GM06990 (cell line): ENCODE measurements around the gene ANKS1B.

Source experiments
- DNase-seq: peaks from one replicate; pipeline ENCODE4 v3.0.0-alpha.2; 2011; ENCODE audit not compliant: insufficient read length; ENCODE audit errors: extremely low read depth
- H3K27me3 ChIP-seq: replicated peaks from 2 replicates; pipeline ENCODE4 v1.6.0; 2011; ENCODE audit warnings: low read length; ENCODE audit not compliant: control insufficient read depth, insufficient read depth
- H3K36me3 ChIP-seq: 2 replicates; pipeline ENCODE4 v1.5.1; 2011; ENCODE audit warnings: low read length; ENCODE audit not compliant: control insufficient read depth, insufficient read depth
- H3K4me3 ChIP-seq: replicated peaks from 2 replicates; pipeline ENCODE4 v1.5.1; 2011; ENCODE audit warnings: low read depth, mild to moderate bottlenecking, control low read depth, low read length
- CTCF ChIP-seq: IDR thresholded peaks from 2 replicates; pipeline ENCODE4 v1.5.1; 2011; ENCODE audit warnings: low read length, control low read depth, mild to moderate bottlenecking, inconsistent platforms; ENCODE audit not compliant: insufficient read depth, poor library complexity, severe bottlenecking

ANKS1B gene

GRCh38 chr12:99915251-99916082, 69.3 kb downstream of the ANKS1B start:
- Histone ChIP-seq H3K4me3 (no peak overlapping the region), H3K27me3 (no peaks in the 10 kb centered on the region), H3K36me3 (no peaks in the 10 kb centered on the region)
- no peak for DNase-seq
- no peak for TF ChIP-seq CTCF

- DNase-seq, result no peak
- no peaks in the 10 kb centered on the region for H3K36me3 ChIP-seq
- no peaks in the 10 kb centered on the region for H3K27me3 ChIP-seq
- TF ChIP-seq CTCF, result no peak
- no peak overlapping the region for H3K4me3 ChIP-seq
These were observed 70.5 kb downstream of the ANKS1B start for GRCh38 chr12:99914206-99914605.

- no peaks in the 10 kb centered on the region for H3K36me3 ChIP-seq
- H3K4me3 ChIP-seq, result no peak overlapping the region
- no peak for DNase-seq
- no peaks in the 10 kb centered on the region; the same call in 1 of the 2 replicates for H3K27me3 ChIP-seq
- TF ChIP-seq CTCF, result no peak
These were observed 72.8 kb downstream of the ANKS1B start for GRCh38 chr12:99911967-99912366.

GRCh38 chr12:99911081-99911480, 73.7 kb downstream of the ANKS1B start:
- no peak for DNase-seq
- no peak overlapping the region for H3K4me3 ChIP-seq
- no peaks in the 10 kb centered on the region for H3K36me3 ChIP-seq
- no peaks in the 10 kb centered on the region; the same call in 1 of the 2 replicates for H3K27me3 ChIP-seq
- no peak for TF ChIP-seq CTCF

- no peaks in the 10 kb centered on the region; the same call in 1 of the 2 replicates for H3K27me3 ChIP-seq
- no peak for TF ChIP-seq CTCF
- H3K4me3 ChIP-seq, result no peak overlapping the region
- H3K36me3 ChIP-seq, result no peaks in the 10 kb centered on the region
- DNase-seq, result peak; percentile 18
These were observed 74.4 kb downstream of the ANKS1B start for GRCh38 chr12:99910342-99910741.
